ENCODE results near the gene ST6GALNAC1.
"Not testable (repeated sequence)": the region's sequence is repeated elsewhere in the genome, so short reads cannot be mapped to it uniquely, and the experiment has no call there.

Gene ST6GALNAC1

DNA sequence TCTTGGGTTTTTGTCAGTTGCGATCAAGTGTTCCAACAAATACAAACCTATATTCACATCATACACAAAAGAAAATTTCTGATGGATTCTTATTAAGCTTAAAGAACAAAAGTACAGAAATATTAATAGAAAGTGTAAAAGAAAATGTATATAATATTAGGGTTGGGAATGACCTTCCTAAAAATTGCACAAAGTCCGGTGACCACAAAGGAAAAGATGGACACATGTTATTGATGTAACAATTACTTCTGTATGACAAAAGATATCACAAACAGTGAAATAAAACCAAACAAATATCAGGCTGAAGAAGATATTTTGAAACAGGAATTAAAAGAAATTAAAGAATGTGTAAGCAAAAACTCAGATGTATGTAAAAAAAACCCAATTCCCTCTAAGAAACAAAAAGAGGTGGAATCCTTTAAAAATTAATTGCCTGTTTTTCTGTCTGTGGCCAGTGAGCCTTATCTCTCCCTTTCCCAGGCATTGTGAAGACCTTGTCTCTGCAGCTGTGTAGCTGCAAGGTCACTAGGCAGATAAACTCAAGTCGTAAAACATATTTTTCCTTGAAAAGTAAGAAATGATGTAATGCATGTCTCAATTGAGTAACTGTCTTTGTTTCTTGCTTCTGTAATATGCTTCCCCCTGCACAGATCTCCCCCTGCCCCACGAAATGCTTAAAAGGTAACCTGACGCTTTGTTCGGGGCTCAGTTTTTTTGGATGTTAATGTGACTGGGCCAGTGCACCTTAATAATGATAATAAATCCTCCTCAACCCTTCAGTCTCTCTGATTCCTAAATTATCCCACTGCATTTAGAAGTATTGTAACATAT, 2.8 kb downstream of the ST6GALNAC1 start:
- DNase-seq: no peak

DNA sequence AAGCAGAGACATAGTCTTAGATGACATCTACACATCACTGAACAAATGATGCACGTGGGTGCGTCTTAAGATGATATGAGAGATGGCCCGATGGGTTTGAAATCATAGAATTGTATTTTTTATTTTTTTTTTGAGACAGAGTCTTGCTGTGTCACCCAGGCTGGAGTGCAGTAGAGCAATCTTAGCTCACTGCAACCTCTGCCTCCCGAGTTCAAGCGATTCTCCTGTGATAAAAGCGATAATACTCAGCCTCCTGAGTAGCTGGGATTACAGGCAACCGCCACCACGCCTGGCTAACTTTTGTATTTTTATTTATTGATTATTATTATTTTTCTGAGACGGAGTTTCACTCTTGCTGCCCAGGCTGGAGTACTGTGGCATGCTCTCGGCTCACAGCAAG, 5.3 kb downstream of the ST6GALNAC1 start:
- DNase-seq: no peak

DNA sequence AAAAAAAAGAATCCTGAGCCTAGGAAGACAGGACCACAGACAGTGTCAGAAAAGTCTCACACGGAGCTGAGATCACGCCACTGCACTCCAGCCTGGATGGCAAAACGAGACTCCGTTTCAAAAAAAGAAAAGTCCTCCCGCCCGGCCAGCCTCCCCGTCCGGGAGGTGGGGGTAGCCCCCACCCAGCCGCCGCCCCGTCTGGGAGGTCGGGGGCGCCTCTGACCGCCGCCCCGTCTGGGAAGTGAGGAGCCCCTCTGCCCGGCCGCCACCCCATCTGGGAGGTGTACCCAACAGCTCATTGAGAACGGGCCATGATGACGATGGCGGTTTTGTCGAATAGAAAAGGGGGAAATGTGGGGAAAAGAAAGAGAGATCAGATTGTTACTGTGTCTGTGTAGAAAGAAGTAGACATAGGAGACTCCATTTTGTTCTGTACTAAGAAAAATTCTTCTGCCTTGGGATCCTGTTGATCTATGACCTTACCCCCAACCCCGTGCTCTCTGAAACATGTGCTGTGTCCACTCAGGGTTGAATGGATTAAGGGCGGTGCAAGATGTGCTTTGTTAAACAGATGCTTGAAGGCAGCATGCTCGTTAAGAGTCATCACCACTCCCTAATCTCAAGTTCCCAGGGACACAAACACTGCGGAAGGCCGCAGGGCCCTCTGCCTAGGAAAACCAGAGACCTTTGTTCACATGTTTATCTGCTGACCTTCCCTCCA, 6.9 kb downstream of the ST6GALNAC1 start:
- not testable (repeated sequence) for DNase-seq

DNA sequence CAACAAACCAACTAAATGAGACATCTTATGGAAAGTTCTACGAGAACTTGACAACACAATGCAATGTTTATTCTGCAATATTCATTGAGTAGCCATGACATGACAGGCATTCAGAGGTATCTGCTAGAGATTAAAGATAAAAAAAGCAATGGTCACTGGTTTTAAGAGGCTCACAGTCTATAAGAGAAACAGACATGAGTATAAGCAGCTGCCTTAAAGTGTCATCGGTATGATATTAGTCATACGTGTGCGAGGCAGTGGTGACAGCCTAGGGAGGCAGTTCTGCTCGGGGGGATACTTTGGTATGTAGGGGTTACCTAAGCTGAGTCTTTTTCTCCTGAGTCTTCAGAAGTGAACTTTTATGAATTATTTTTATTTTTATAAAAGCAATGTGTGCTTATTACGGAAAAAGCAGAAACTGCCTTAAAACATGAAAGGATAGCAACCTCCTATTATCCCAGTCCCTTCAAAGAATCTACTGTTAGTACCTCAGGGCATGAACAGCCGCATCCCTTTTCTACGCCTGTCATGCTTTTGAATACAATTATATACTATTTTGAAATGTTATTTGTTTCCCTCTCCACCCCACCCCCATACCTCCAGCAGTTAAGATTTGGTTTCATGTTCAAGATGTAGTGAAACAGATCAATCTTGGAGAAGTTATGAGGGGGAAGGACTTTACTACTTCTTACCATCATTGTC, 7.7 kb downstream of the ST6GALNAC1 start:
- DNase-seq: no peak

- DNase-seq: no peak
These were observed 8.5 kb downstream of the ST6GALNAC1 start for GRCh38 chr17:76635039-76635438.

DNA sequence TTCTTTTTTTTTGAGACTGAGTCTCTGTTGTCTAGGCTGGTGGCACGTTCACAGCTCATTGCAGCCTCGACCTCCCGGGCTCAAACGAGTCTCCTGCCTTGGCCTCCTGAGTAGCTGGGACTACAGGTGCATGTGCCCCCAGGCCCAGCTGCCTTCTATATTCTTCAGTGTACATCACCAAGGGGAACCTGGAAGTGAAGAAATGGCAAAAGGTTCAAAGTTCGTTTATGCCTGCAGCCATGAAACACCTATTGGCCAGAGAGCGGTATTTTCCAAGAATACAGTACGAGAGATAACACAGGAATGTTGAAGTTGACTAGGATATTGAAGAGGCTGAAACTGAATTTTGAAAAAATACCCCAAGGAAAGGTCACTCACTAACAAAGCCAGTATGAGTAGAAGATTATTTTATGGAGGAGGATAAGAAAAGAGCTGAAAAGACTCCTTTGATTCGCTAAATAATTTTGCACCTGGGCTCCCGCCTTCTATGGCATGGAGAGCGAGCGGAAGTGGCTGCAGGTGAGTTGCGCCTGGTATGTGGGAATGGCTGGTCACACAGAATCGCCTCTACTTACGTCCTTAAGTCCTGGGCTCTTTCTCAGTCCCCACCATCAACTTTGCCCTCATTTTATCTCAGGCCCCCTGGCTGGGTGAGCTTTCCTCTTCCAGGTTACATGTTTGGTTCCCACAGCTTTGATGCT, 9.8 kb downstream of the ST6GALNAC1 start:
- DNase-seq: no peak

GRCh38 chr17:76631821-76632565, 11.6 kb downstream of the ST6GALNAC1 start:
- no peak for DNase-seq

DNA sequence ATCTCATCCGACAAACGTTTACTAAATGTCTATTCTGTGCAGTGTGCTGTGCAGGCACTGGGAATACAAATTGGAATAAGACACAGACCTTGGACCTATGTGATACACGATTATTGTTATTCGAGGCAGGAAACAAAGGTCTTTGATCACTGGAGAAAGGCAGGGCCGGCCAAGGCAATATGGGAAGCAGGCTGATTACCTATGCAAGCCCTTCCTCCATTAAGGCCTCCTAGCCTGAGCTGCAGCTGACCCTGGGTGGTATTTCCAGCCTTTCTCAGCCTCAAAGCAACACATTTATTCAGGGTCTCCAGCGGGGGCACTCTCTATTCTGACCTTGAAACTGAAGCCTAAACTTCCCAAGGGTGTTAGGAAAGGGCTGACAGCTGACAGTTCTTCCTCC, 13.4 kb downstream of the ST6GALNAC1 start:
- no peak for DNase-seq

DNA sequence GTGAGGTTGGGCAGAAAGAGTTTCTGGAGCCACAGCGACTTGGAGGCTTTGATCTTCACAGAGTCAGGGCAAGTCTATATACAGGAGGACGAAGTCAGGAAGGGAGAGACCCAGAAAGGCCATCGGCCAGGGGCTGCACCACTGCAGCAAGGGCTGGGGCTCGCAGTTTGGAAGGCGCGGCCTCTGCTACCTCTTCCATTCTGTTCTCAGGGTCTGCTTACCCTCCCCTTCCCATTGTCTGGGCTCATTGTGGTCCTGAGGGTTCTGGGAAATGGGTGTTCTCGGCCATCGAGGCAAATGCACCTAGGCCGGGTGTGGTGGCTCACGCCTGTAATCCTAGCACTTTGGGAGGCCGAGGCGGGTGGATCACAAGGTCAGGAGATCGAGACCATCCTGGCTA, 16.0 kb downstream of the ST6GALNAC1 start:
- DNase-seq: no peak

GRCh38 chr17:76626442-76626841, 17.1 kb downstream of the ST6GALNAC1 start:
- no peak for DNase-seq

GRCh38 chr17:76625496-76625895, 18.1 kb downstream of the ST6GALNAC1 start:
- DNase-seq: no peak

DNA sequence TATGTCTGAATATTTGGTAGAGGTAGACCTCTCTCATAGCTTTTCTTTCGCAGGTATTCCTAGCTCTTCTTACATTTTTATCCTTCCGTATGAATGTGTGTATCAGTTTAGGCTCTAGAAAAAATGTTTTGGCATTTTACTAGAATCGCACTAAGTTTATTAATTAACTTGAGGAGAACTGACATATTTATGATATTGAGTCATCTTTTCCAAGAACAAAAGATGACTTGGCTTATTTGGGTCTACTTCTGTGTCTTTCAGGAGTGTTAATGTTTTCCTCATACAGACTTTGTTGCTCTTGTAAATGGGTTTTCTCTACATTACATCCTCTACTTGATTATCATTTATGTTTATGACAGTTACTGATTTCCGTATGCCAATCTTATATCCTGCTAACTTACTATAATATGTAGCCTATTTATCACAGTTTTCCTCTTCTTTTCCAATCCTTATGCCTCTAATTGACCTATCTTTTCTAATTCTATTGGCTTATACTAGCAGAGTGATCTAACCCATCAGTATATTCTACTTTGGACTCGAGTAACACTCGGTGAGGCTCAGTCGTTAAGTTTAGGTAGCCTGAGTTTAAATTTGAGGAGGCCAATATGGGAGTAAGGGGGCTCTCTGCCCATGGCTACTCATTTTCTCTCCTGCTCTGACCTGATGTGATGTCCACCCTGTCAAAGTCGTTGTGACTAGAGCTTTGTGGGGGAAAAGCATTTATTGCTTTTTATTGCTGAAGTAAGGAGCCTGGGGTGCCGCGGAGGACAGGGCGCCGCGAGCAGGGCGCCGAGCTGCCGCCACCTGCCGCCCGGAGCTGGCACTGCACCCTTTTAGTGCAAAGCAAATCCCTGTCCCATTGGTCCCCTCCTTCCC, 20.0 kb downstream of the ST6GALNAC1 start:
- peak; percentile 62 for DNase-seq

GRCh38 chr17:76617838-76618237, 25.7 kb downstream of the ST6GALNAC1 start:
- no peak for DNase-seq

- DNase-seq: no peak
These were observed 28.5 kb downstream of the ST6GALNAC1 start for GRCh38 chr17:76614912-76615617.

GRCh38 chr17:76614064-76614759, 29.3 kb downstream of the ST6GALNAC1 start:
- not testable (repeated sequence) for DNase-seq

- no peak for DNase-seq
These were observed 30.3 kb downstream of the ST6GALNAC1 start for GRCh38 chr17:76612977-76613851.

- no peak for DNase-seq
These were observed 31.1 kb downstream of the ST6GALNAC1 start for GRCh38 chr17:76612465-76612864.

DNA sequence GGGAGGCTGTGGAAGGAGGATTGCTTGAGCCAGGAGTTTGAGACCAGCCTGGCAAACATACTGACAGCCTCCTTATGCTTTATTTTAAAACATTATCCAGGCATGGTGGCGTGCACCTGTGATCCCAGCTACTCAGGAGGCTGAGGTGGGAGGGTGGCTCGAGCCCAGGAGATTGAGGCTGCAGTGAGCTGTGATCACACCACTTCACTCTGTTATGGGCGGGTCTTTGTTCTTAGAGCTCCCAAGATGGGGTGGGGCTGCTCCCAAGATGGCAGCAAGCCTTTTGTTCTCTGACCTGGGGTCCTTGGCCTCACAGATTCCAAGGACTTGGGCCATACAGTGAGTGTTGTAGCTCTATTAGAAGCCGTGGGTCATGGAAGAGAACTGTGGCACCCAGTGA, 31.8 kb downstream of the ST6GALNAC1 start:
- no peak for DNase-seq
